Mammary microvascular endothelial cell (primary cell): ENCODE measurements around the gene RALA. TPM values are rescaled to one million over a fixed set of nuclear protein-coding genes. Genes with fewer than 3 reads are reported as not detected.

Experiments used
- total RNA-seq: library from RNA; depleted of rRNA; stranded (reverse); fragments of >200 nt; gene quantifications from 2 replicates; pipeline ENCODE4 v1.2.3, GENCODE V29; 2015

RALA gene, protein sequence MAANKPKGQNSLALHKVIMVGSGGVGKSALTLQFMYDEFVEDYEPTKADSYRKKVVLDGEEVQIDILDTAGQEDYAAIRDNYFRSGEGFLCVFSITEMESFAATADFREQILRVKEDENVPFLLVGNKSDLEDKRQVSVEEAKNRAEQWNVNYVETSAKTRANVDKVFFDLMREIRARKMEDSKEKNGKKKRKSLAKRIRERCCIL
- 44.2 and 45.3 TPM in 2 replicates for total RNA-seq

DNA sequence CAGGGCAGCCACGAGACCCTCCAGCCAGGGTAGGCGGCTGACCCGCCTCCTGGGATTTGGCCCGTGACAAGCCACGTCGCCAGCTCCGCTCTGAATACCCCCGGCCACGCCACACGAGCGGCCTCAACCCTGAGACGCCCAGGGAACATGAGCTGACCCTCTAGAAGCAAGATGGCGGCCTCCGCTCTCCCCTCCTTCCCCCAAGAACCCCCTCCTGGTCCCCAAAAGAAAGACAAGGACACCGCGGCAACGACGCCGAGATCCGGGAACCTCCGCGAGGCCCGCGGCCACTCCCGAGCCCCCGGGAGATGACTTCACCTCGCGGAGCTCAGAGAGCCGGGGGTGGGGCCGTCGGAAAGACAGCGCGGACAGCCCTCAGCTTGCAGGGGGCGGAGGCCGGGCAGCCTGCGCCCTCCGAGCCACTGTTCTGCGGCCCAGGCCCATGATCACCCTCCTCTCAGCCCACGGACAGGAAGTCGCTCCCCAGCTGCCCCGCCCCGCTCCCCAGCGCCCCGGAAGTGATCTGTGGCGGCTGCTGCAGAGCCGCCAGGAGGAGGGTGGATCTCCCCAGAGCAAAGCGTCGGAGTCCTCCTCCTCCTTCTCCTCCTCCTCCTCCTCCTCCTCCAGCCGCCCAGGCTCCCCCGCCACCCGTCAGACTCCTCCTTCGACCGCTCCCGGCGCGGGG, at the start of gene RALA:
Gene RALA (plus strand): TSS at position 526 of the 685 bp plus-strand sequence. CDS start 63,096 bp downstream, outside the sequence.

Other genes with a start within 250 kb of the RALA start
- gene YAE1, start 57.2 kb upstream of the RALA start, total RNA-seq, result 10.8 and 11.5 TPM in 2 replicates